WTC11 (cell line): Measurements from ENCODE around the gene PUS7. TPM values are rescaled to one million over a fixed set of nuclear protein-coding genes. Genes with fewer than 3 reads are reported as not detected.
"Not testable (repeated sequence)": the region's sequence is repeated elsewhere in the genome, so short reads cannot be mapped to it uniquely, and the experiment has no call there.

Experiments
- ATAC-seq: fragments of 200-7000 bp; cut with Tn5 transposase; 2 replicates; pipeline ENCODE4 v1.10.0; 2021; ENCODE audit warnings: mild to moderate bottlenecking, moderate library complexity
- CTCF ChIA-PET: fragments of 300-600 bp; sonication (Branson Sonifier 250); formaldehyde crosslinking; loops from one replicate; lab custom pipeline; 2021; ENCODE audit warnings: antibody characterized with exemption; lab: Charles Lee
- POLR2A ChIA-PET: fragments of 350-600 bp; sonication (Branson Sonifier 250); formaldehyde crosslinking; loops from one replicate; lab custom pipeline; 2021; ENCODE audit warnings: antibody characterized with exemption; lab: Charles Lee
- DNase-seq: peaks from one replicate; pipeline ENCODE4 v3.0.0; 2021; ENCODE audit warnings: low spot score
- H3K27ac Mint-ChIP-seq: 2 replicates; pipeline ENCODE4 v1.8.0; 2021; ENCODE audit warnings: mixed read lengths
- H3K27me3 Mint-ChIP-seq: 2 replicates; pipeline ENCODE4 v1.8.0; 2021; ENCODE audit warnings: low read depth, mild to moderate bottlenecking, moderate library complexity, mixed read lengths
- H3K36me3 Mint-ChIP-seq: 2 replicates; pipeline ENCODE4 v1.8.0; 2021; ENCODE audit warnings: mixed read lengths
- H3K4me1 Mint-ChIP-seq: 2 replicates; pipeline ENCODE4 v1.8.0; 2022; ENCODE audit warnings: mixed read lengths
- H3K4me3 Mint-ChIP-seq: 2 replicates; pipeline ENCODE4 v1.8.0; 2021; ENCODE audit warnings: mild to moderate bottlenecking, moderate library complexity, mixed read lengths
- H3K9me3 Mint-ChIP-seq: 2 replicates; pipeline ENCODE4 v1.8.0; 2021; ENCODE audit warnings: mixed read lengths
- AFF4 ChIP-seq: sonication (generic); formaldehyde crosslinking; IDR thresholded peaks from 2 replicates; pipeline ENCODE4 v1.8.1; 2023; ENCODE audit warnings: mild to moderate bottlenecking, missing genetic modification reagents, borderline replicate concordance
- CREM ChIP-seq: sonication (generic); formaldehyde crosslinking; IDR thresholded peaks from 2 replicates; pipeline ENCODE4 v1.8.1; 2022; ENCODE audit warnings: mild to moderate bottlenecking, missing genetic modification reagents, moderate library complexity
- ERG ChIP-seq: fragments of 250-450 bp; sonication (Bioruptor Pico); IDR thresholded peaks from 2 replicates; pipeline ENCODE4 v1.8.0; 2021; ENCODE audit warnings: mild to moderate bottlenecking
- JUN ChIP-seq: sonication (generic); formaldehyde crosslinking; IDR thresholded peaks from 2 replicates; pipeline ENCODE4 v1.8.0; 2023; ENCODE audit warnings: mild to moderate bottlenecking, missing genetic modification reagents
- KAT7 ChIP-seq: sonication (generic); formaldehyde crosslinking; IDR thresholded peaks from 2 replicates; pipeline ENCODE4 v1.8.1; 2023; ENCODE audit warnings: missing genetic modification reagents, mild to moderate bottlenecking, borderline replicate concordance
- MYBL2 ChIP-seq: sonication (generic); formaldehyde crosslinking; IDR thresholded peaks from 2 replicates; pipeline ENCODE4 v1.8.1; 2023; ENCODE audit warnings: mild to moderate bottlenecking, moderate library complexity, missing genetic modification reagents
- NFATC4 ChIP-seq: fragments of 250-450 bp; sonication (Bioruptor Pico); IDR thresholded peaks from 2 replicates; pipeline ENCODE4 v1.9.0; 2021; ENCODE audit warnings: mild to moderate bottlenecking
- NFE2L1 ChIP-seq: sonication (generic); formaldehyde crosslinking; IDR thresholded peaks from 2 replicates; pipeline ENCODE4 v1.8.1; 2023; ENCODE audit warnings: missing genetic modification reagents
- RELA ChIP-seq: sonication (generic); formaldehyde crosslinking; IDR thresholded peaks from 2 replicates; pipeline ENCODE4 v1.8.1; 2022; ENCODE audit warnings: missing genetic modification reagents, mild to moderate bottlenecking, borderline replicate concordance
- SMAD3 ChIP-seq: sonication (generic); formaldehyde crosslinking; IDR thresholded peaks from 2 replicates; pipeline ENCODE4 v1.8.0; 2022; ENCODE audit warnings: missing genetic modification reagents, mild to moderate bottlenecking, borderline replicate concordance
- SP1 ChIP-seq: sonication (generic); formaldehyde crosslinking; conservative IDR thresholded peaks from 2 replicates; pipeline ENCODE4 v1.8.1; 2022; ENCODE audit warnings: missing genetic modification reagents
- ZBTB43 ChIP-seq: sonication (generic); formaldehyde crosslinking; IDR thresholded peaks from 2 replicates; pipeline ENCODE4 v1.8.1; 2023; ENCODE audit warnings: mild to moderate bottlenecking, missing genetic modification reagents
- ZNF121 ChIP-seq: sonication (generic); formaldehyde crosslinking; IDR thresholded peaks from 2 replicates; pipeline ENCODE4 v1.8.0; 2023; ENCODE audit warnings: missing genetic modification reagents
- ZNF219 ChIP-seq: sonication (generic); formaldehyde crosslinking; IDR thresholded peaks from 2 replicates; pipeline ENCODE4 v1.8.0; 2023; ENCODE audit warnings: missing genetic modification reagents, mild to moderate bottlenecking, borderline replicate concordance
- ZNF281 ChIP-seq: sonication (generic); formaldehyde crosslinking; IDR thresholded peaks from 2 replicates; pipeline ENCODE4 v1.8.0; 2023; ENCODE audit warnings: mild to moderate bottlenecking, missing genetic modification reagents
- ZNF317 ChIP-seq: sonication (generic); formaldehyde crosslinking; IDR thresholded peaks from 2 replicates; pipeline ENCODE4 v1.8.1; 2023; ENCODE audit warnings: low read depth, mild to moderate bottlenecking, moderate library complexity, missing genetic modification reagents, borderline replicate concordance
- ZNF512 ChIP-seq: sonication (generic); formaldehyde crosslinking; IDR thresholded peaks from 2 replicates; pipeline ENCODE4 v1.8.1; 2022; ENCODE audit warnings: missing genetic modification reagents, borderline replicate concordance
- ZSCAN18 ChIP-seq: fragments of 250-450 bp; sonication (Bioruptor Pico); IDR thresholded peaks from 2 replicates; pipeline ENCODE4 v2.1.2; 2022; ENCODE audit warnings: mild to moderate bottlenecking, moderate library complexity
- total RNA-seq: library from RNA; stranded (reverse); gene quantifications from 3 replicates; pipeline ENCODE4 v1.2.3, GENCODE V29; 2021

The PUS7 gene
- total RNA-seq, 1 experiment from 2014 or later: 47.2 TPM

GRCh38 chr7:105520620-105521019 lies 1.5 kb downstream of the PUS7 start:
- DNase-seq, POLR2A ChIA-PET, H3K27ac Mint-ChIP-seq, ATAC-seq, H3K9me3 Mint-ChIP-seq: not testable (repeated sequence)
- H3K36me3 Mint-ChIP-seq: peaks cover 32% of the 10 kb centered on the region
- peaks cover 12% of the 10 kb centered on the region for H3K4me1 Mint-ChIP-seq
- peak; percentile 99 for TF ChIP-seq ZNF121
- peaks cover 15% of the 10 kb centered on the region for H3K27me3 Mint-ChIP-seq
- CTCF ChIA-PET: interaction anchor here (2.2 kb wide), 1 partner anchor 11 kb away, joined by 10 read pairs; the partner anchor contains the start of gene RINT1
- peak overlapping the region; percentile 98 for H3K4me3 Mint-ChIP-seq

- Mint-ChIP-seq H3K4me1 (peaks cover 12% of the 10 kb centered on the region), H3K36me3 (peaks cover 31% of the 10 kb centered on the region), H3K27ac (peak overlapping the region; percentile 43; the same call in 1 of the 2 replicates)
- ATAC-seq: no peak
- DNase-seq: no peak
- CTCF ChIA-PET: interaction anchor here (1.8 kb wide), 1 partner anchor 12 kb away, joined by 9 read pairs; the partner anchor contains the start of gene RINT1
- no peak for TF ChIP-seq CREM
- TF ChIP-seq AFF4 (CRISPR knock-in tag): no peak
- TF ChIP-seq ZSCAN18 (CRISPR knock-in tag): no peak
- TF ChIP-seq JUN (CRISPR knock-in tag): no peak
- no peak for TF ChIP-seq ZNF317
- no peak for TF ChIP-seq SMAD3
- no peak for TF ChIP-seq NFE2L1 (CRISPR knock-in tag)
- TF ChIP-seq MYBL2: no peak
- TF ChIP-seq SP1 (CRISPR knock-in tag): no peak
- no peak for TF ChIP-seq ERG (CRISPR knock-in tag)
- no peak for TF ChIP-seq ZNF219 (CRISPR knock-in tag)
- TF ChIP-seq ZBTB43: no peak
- TF ChIP-seq ZNF281: no peak
- TF ChIP-seq KAT7: no peak
- no peak for TF ChIP-seq ZNF512 (CRISPR knock-in tag)
- TF ChIP-seq NFATC4 (CRISPR knock-in tag): no peak
- TF ChIP-seq RELA (CRISPR knock-in tag): no peak
- TF ChIP-seq, all 79 proteins: peak for 0
- POLR2A ChIA-PET: no interaction called here
- H3K9me3 Mint-ChIP-seq: no peaks in the 10 kb centered on the region; the same call in 1 of the 2 replicates
- H3K27me3 Mint-ChIP-seq: peaks cover 5% of the 10 kb centered on the region; the same call in 1 of the 2 replicates
- peak overlapping the region; percentile 53 for H3K4me3 Mint-ChIP-seq
These were observed 2.7 kb downstream of the PUS7 start for GRCh38 chr7:105519353-105519752.

- H3K9me3 Mint-ChIP-seq, H3K27me3 Mint-ChIP-seq, DNase-seq, H3K4me1 Mint-ChIP-seq, ATAC-seq, POLR2A ChIA-PET, H3K27ac Mint-ChIP-seq, H3K4me3 Mint-ChIP-seq, CTCF ChIA-PET: not testable (repeated sequence)
- H3K36me3 Mint-ChIP-seq: peaks cover 39% of the 10 kb centered on the region
These were observed 6.5 kb downstream of the PUS7 start for GRCh38 chr7:105515610-105516009.
